Spinal cord (tissue), 10 donors: ENCODE results near the gene ERH. TPM values are rescaled to one million over a fixed set of nuclear protein-coding genes. Genes with fewer than 3 reads are reported as not detected.

ENCODE experiments used
- DNase-seq, 6 donors: peaks; one replicate each; pipeline versions ENCODE4 v3.0.0 to v3.0.0-alpha.2; 2013 to 2015; ENCODE audit warnings: low spot score in 6 of 6, low read depth in 4 of 6
- H3K27ac ChIP-seq: one replicate; pipeline ENCODE4 v1.5.1; 2013; ENCODE audit warnings: low read depth, low read length, control low read depth
- H3K27me3 ChIP-seq: one replicate; pipeline ENCODE4 v1.6.1; 2013; ENCODE audit warnings: low read length; ENCODE audit not compliant: control insufficient read depth, insufficient read depth
- H3K36me3 ChIP-seq: one replicate; pipeline ENCODE4 v1.6.1; 2013; ENCODE audit warnings: low read length; ENCODE audit not compliant: control insufficient read depth, insufficient read depth
- H3K4me1 ChIP-seq: one replicate; pipeline ENCODE4 v1.6.1; 2013; ENCODE audit warnings: low read length; ENCODE audit not compliant: control insufficient read depth, insufficient read depth
- H3K4me3 ChIP-seq: one replicate; pipeline ENCODE4 v1.5.1; 2013; ENCODE audit warnings: low read depth, low read length, control low read depth
- H3K9me3 ChIP-seq: one replicate; pipeline ENCODE4 v1.6.1; 2013; ENCODE audit warnings: low read length; ENCODE audit not compliant: control insufficient read depth, insufficient read depth
- WGBS: methylation state at CpG from one replicate; pipeline ENCODE4 v1.1.5; 2013; ENCODE audit warnings: missing lambda C conversion rate; ENCODE audit not compliant: insufficient coverage; 5-methylcytosine and 5-hydroxymethylcytosine counted together
- polyA plus RNA-seq, 2 donors: library from polyadenylated mRNA; unstranded; fragments of 120-200 nt; gene quantifications; one replicate each; pipeline ENCODE4 v1.2.1, GENCODE V29; 2013; ENCODE audit not compliant: insufficient read length in 2 of 2
- total RNA-seq, 2 donors: library from RNA; depleted of rRNA in 1 of 2; stranded (reverse); fragments of 120-200 nt in 1 of 2; fragments of >200 nt in 1 of 2; gene quantifications; one replicate each; pipeline versions ENCODE4 v1.2.3 to v1.2.4, GENCODE V29; 2013 to 2014
- donor health status: healthy.

Gene ERH
- total and polyA plus RNA-seq, 4 donors: 145 to 285 (median 231) TPM

- H3K4me3 ChIP-seq: no peak overlapping the region
- H3K4me1 ChIP-seq: no peaks in the 10 kb centered on the region
- H3K27me3 ChIP-seq: no peaks in the 10 kb centered on the region
- H3K36me3 ChIP-seq: peaks cover 2% of the 10 kb centered on the region
- DNase-seq: no peak
- no CpG with 5 or more reads among the region's 3 CpGs for WGBS
- H3K27ac ChIP-seq: no peak overlapping the region
- H3K9me3 ChIP-seq: no peaks in the 10 kb centered on the region
These were observed 22.9 kb downstream of the ERH start for GRCh38 chr14:69375182-69375581.

DNA sequence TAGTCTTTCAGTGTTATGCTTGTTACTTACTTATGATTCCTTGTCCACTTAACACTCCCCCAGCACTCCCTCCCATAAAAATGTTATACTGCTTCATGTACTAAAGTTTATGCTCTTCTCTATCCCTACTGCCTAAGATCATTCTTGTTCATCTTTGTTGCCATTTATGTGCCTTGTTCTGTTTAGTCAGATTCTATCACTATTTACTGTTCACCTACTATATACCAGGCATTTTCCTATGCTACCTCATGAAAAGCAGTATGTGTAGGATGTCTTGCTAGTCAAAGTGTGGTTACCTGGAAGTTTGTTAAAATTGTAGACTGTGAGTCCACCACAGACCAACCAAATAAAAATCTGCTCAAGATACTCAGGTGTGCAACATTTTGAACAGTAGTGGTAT lies 23.9 kb downstream of the ERH start:
- peaks cover 2% of the 10 kb centered on the region for H3K36me3 ChIP-seq
- no peak overlapping the region for H3K27ac ChIP-seq
- H3K4me3 ChIP-seq: no peak overlapping the region
- DNase-seq: no peak
- no peaks in the 10 kb centered on the region for H3K27me3 ChIP-seq
- H3K9me3 ChIP-seq: no peaks in the 10 kb centered on the region
- H3K4me1 ChIP-seq: no peaks in the 10 kb centered on the region

DNA sequence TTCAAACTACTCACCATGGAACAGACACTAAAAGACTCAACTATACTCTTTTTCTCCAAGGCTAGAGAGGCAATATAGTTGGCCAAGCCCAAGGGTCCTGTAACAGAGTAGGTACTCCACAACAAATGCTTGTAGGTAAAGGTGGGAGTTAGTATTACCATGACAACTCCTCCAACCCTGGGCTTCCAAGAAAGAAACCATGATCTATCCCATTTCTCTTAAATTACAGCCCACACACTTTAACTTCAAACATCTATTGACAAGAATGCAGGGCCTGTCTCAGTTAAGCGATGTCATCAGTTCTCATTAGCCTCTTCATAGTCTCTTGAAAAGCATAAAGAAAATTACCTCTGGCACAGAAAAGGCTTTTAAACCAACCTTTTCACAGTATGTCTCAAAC lies 25.0 kb downstream of the ERH start:
- no peak overlapping the region for H3K4me3 ChIP-seq
- no peaks in the 10 kb centered on the region for H3K27me3 ChIP-seq
- no peaks in the 10 kb centered on the region for H3K9me3 ChIP-seq
- no peak for DNase-seq
- no peaks in the 10 kb centered on the region for H3K4me1 ChIP-seq
- peaks cover 2% of the 10 kb centered on the region for H3K36me3 ChIP-seq
- no CpG with 5 or more reads among the region's 1 CpG for WGBS
- H3K27ac ChIP-seq: no peak overlapping the region

DNA sequence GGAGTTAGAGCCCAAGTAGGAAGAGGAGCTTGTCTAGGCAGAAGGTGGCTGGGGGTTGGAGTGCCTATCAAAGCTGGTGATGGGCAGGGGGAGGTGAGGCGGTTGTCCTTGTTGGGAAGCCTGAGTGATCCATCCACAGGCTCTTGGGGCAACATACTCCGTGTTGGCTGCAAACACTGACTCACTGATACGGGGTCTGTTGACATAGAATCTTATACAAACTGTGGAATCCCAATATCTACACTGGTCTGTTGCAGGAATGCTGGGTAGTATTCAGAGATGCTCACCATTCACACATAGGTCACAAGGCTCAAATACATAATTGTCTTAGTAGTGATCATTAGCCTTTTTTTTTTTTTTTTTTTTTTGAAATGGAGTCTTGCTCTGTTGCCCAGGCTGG lies 26.0 kb downstream of the ERH start:
- H3K36me3 ChIP-seq: no peaks in the 10 kb centered on the region
- no peak overlapping the region for H3K4me3 ChIP-seq
- no CpG with 5 or more reads among the region's 3 CpGs for WGBS
- DNase-seq: no peak
- no peaks in the 10 kb centered on the region for H3K9me3 ChIP-seq
- no peaks in the 10 kb centered on the region for H3K4me1 ChIP-seq
- no peak overlapping the region for H3K27ac ChIP-seq
- H3K27me3 ChIP-seq: no peaks in the 10 kb centered on the region

- 50% methylated on average over 5 of the region's 5 CpGs for WGBS
- Histone ChIP-seq H3K27ac (no peak overlapping the region), H3K4me1 (no peaks in the 10 kb centered on the region), H3K4me3 (no peak overlapping the region), H3K36me3 (no peaks in the 10 kb centered on the region), H3K27me3 (no peaks in the 10 kb centered on the region), H3K9me3 (no peaks in the 10 kb centered on the region)
- DNase-seq: no peak
These were observed 28.0 kb downstream of the ERH start for GRCh38 chr14:69370061-69370460.

DNA sequence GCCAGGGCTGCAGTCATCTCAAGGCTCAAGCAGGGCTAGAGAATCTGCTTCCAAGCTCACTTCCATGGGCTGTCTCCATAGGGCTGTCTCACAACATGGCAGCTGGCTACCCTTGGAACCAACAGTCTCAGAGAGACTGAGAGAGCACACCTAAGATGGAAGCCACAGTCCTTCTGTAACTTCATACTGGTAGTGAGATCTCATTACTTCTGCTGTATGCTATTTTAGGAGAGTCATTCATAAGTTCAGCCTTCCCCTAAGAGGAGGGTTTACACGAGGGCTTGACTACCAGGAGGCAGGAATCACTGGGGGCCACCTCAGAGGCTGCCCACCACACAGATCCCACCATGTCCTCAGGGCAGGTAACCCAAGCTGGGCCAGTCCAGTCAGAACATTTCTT lies 29.7 kb downstream of the ERH start:
- Histone ChIP-seq H3K9me3 (no peaks in the 10 kb centered on the region), H3K27me3 (no peaks in the 10 kb centered on the region), H3K4me1 (no peaks in the 10 kb centered on the region), H3K4me3 (no peak overlapping the region), H3K36me3 (no peaks in the 10 kb centered on the region), H3K27ac (no peak overlapping the region)
- no peak for DNase-seq
- 75% methylated on average over 1 of the region's 1 CpG for WGBS

- Histone ChIP-seq H3K4me3 (no peak overlapping the region), H3K36me3 (no peaks in the 10 kb centered on the region), H3K9me3 (no peaks in the 10 kb centered on the region), H3K27me3 (no peaks in the 10 kb centered on the region), H3K27ac (no peak overlapping the region), H3K4me1 (peaks cover 5% of the 10 kb centered on the region)
- no peak for DNase-seq
- 100% methylated on average over 4 of the region's 4 CpGs for WGBS
These were observed 31.3 kb downstream of the ERH start for GRCh38 chr14:69366761-69367160.

DNA sequence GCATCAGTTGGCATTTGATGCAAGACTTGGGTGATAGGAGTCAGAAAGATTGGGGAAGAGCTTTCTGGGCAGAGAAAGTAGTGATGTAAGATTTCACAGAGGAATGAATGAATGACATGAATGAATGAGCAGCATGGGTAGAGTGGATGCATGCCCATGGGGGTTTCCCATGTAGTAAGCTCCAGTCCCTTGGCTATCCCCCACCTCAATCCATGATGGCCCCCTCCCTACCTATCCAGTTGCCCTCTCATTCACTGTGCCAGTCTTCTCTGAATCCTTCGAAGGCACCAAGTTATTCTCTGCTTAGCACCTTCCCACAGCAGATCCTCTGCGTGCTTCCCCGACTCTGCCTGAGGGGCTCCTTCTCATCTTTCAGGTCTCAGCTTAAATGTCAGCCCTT lies 32.0 kb downstream of the ERH start:
- no peak for DNase-seq
- Histone ChIP-seq H3K4me1 (peaks cover 5% of the 10 kb centered on the region), H3K36me3 (no peaks in the 10 kb centered on the region), H3K9me3 (no peaks in the 10 kb centered on the region), H3K4me3 (no peak overlapping the region), H3K27me3 (no peaks in the 10 kb centered on the region), H3K27ac (no peak overlapping the region)
- 62% methylated on average over 3 of the region's 3 CpGs for WGBS

DNA sequence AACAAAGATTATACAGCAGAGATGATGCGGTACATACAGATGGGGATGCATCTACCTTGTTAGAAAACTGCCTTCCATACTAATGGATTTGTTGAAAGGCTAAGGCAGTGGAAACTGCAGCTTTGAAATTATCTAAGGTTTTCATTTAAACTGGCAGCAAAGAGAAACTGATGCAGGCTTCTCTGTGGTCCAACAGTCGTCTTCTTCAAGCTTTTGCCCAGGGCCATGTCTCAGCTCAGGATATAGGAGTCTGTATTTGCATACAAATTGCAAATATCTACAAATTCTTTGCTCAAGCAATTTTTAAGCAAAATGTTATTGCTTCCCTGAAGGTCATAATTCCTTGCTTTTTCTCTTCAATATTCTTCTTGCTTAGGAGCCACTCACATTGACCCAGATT lies 33.7 kb downstream of the ERH start:
- no peaks in the 10 kb centered on the region for H3K36me3 ChIP-seq
- H3K4me3 ChIP-seq: no peak overlapping the region
- no CpG with 5 or more reads among the region's 2 CpGs for WGBS
- no peak overlapping the region for H3K27ac ChIP-seq
- no peaks in the 10 kb centered on the region for H3K27me3 ChIP-seq
- DNase-seq: peak in 1 of 6 donors; percentile 52
- no peaks in the 10 kb centered on the region for H3K9me3 ChIP-seq
- H3K4me1 ChIP-seq: peaks cover 10% of the 10 kb centered on the region

DNA sequence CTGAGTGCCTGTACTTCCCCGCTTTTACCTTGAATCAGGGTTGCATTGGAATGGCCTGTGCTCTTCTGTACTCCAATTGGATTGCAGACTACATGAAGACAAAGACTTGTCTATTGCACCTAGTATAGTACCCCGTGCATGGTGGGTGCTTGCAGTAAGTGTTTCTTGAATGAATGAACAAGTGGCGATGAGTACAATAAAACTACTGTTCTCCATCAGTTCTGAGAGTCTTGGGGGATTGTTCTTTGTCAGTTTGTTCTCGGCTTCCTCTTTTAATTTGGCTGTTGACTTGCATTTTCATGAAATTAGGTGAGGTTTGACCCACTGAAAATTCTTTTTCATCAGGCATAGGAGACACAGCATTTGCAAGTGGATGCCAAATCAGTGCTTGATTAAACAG lies 34.1 kb downstream of the ERH start:
- no peak overlapping the region for H3K4me3 ChIP-seq
- peak in 2 of 6 donors; percentile 19 to 25 for DNase-seq
- H3K36me3 ChIP-seq: no peaks in the 10 kb centered on the region
- no peaks in the 10 kb centered on the region for H3K27me3 ChIP-seq
- H3K9me3 ChIP-seq: no peaks in the 10 kb centered on the region
- 40% methylated on average over 1 of the region's 4 CpGs for WGBS
- peaks cover 10% of the 10 kb centered on the region for H3K4me1 ChIP-seq
- H3K27ac ChIP-seq: no peak overlapping the region
